Measurements from ENCODE around the gene POLR2B. TPM values are rescaled to one million over a fixed set of nuclear protein-coding genes. Genes with fewer than 3 reads are reported as not detected.

Gene POLR2B
- polyA plus RNA-seq, 1 experiment: 44.6 TPM

DNA sequence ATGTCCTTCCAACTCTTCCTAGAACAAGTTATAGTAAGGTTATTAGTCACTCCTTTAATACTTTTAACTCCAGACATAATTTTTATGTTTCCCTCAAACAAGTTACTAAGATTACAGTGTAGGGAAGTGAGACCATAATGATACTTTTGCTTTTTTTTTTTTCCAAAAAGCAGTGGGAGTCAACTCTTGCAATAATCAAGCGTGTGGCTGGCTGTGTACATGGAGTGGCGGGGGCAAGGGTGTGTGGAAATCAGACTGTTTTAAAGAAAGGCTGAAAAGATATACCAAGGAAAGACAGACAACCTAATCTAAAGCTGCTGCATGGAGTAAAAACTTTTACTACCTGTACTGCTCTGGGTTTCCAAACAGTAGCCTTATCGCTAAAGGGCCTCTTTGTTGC, 5.4 kb upstream of the POLR2B start:
- ChIA-PET CTCF (no interaction called here), POLR2A (no interaction called here)
- H3K4me3 ChIP-seq (ENCODE audit: low read depth, low read length): no peak overlapping the region
- no peak for DNase-seq (ENCODE audit: low read depth)
- no peaks in the 10 kb centered on the region for H3K27me3 ChIP-seq (ENCODE audit: control insufficient read depth, insufficient read depth, low read length)
- TF ChIP-seq, protein P1, sequence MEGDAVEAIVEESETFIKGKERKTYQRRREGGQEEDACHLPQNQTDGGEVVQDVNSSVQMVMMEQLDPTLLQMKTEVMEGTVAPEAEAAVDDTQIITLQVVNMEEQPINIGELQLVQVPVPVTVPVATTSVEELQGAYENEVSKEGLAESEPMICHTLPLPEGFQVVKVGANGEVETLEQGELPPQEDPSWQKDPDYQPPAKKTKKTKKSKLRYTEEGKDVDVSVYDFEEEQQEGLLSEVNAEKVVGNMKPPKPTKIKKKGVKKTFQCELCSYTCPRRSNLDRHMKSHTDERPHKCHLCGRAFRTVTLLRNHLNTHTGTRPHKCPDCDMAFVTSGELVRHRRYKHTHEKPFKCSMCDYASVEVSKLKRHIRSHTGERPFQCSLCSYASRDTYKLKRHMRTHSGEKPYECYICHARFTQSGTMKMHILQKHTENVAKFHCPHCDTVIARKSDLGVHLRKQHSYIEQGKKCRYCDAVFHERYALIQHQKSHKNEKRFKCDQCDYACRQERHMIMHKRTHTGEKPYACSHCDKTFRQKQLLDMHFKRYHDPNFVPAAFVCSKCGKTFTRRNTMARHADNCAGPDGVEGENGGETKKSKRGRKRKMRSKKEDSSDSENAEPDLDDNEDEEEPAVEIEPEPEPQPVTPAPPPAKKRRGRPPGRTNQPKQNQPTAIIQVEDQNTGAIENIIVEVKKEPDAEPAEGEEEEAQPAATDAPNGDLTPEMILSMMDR (IDR thresholded peaks at IDR 0.05; ENCODE audit: insufficient read depth, low read depth, low read length): no peak
- H3K36me3 ChIP-seq (ENCODE audit: control insufficient read depth, insufficient read depth, low read length): peaks cover 6% of the 10 kb centered on the region

DNA sequence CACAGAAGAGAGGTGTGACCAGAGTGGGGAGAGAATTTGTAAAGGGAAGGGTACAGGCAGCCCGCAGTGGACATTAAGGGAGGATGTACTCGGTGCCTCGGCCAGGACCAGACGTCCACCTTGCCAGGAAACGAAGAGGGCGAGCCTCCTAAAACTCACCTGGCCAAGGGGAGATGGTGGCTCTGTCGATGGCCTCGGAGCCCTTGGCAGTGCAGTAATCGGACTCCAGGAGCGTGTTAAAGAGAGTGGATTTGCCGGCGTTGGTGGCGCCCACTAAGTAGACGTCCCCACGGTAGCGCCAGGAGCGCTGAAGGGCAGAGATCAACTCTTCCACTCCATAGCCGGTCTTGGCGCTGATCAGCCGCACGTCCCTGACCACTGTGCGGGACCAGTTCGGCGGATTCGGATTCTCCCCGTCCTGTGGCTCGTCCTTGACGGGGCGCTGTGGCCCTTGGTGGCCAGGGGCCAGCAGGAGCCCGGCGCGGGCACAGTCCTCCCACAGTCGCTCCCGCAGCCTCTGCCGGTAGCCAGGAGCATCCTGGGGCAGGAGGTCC, 2.3 kb upstream of the POLR2B start:
- Histone ChIP-seq H3K36me3 (ENCODE audit: control insufficient read depth, insufficient read depth, low read length) (peaks cover 6% of the 10 kb centered on the region), H3K4me3 (ENCODE audit: low read depth, low read length) (peak overlapping the region; percentile 86), H3K27me3 (ENCODE audit: control insufficient read depth, insufficient read depth, low read length) (no peaks in the 10 kb centered on the region)
- POLR2A ChIA-PET: no interaction called here
- CTCF ChIA-PET: interaction anchor here (2.4 kb wide), 1 partner anchor 14 kb away, joined by 11 read pairs; no protein-coding TSS in a partner anchor
- TF ChIP-seq, protein P1 (IDR thresholded peaks at IDR 0.05; ENCODE audit: insufficient read depth, low read depth, low read length): no peak
- DNase-seq (ENCODE audit: low read depth): no peak

DNA sequence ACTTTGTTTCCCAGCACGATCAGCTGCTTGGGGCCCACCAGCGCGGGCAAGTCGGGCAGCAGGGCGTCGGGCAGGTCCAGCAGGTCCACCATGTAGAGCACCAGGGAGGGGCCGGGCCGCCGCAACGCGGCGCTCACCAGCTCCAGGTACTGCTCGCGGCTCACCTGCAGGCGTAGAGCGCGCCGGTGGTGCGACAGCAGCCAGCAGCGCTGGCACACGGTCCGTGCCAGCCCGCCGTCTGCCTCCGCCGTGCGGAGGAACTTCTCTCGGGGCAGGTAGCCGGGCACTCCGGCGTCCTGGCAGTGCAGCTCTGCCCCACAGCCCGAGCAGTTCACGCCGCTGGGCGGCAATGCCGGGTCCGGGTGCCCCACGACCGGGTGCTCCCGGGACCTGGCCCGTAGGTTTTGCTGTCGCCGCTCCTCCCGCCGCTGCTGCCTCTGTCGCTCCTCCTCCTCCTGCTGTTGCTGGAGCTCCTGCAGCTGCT, 1.8 kb upstream of the POLR2B start:
- Histone ChIP-seq H3K36me3 (ENCODE audit: control insufficient read depth, insufficient read depth, low read length) (peaks cover 6% of the 10 kb centered on the region), H3K27me3 (ENCODE audit: control insufficient read depth, insufficient read depth, low read length) (no peaks in the 10 kb centered on the region), H3K4me3 (ENCODE audit: low read depth, low read length) (peak overlapping the region; percentile 86)
- CTCF ChIA-PET: interaction anchor here (1.6 to 2.4 kb wide), 2 partner anchors 14 to 187 kb away, joined by 7 to 11 read pairs; no protein-coding TSS in a partner anchor
- TF ChIP-seq, protein P1 (IDR thresholded peaks at IDR 0.05; ENCODE audit: insufficient read depth, low read depth, low read length): peak; percentile 24
- no peak for DNase-seq (ENCODE audit: low read depth)
- POLR2A ChIA-PET: no interaction called here

GRCh38 chr4:56977321-56978012, 1.2 kb upstream of the POLR2B start, which contains the start of gene NOA1:
Gene NOA1, minus strand, starts transcription at chr4:56977606. Its CDS starts 21 bp downstream, at chr4:56977585.
- DNase-seq (ENCODE audit: low read depth): peak; percentile 97
- Histone ChIP-seq H3K4me3 (ENCODE audit: low read depth, low read length) (peak within 1 kb of the TSS; percentile 86), H3K27me3 (ENCODE audit: control insufficient read depth, insufficient read depth, low read length) (no peaks in the 10 kb centered on the region), H3K36me3 (ENCODE audit: control insufficient read depth, insufficient read depth, low read length) (peaks cover 5% of the 10 kb centered on the region)
- CTCF ChIA-PET: interaction anchor here (0.8 to 2.4 kb wide), 4 partner anchors 13 to 186 kb away, joined by 3 to 11 read pairs (median 5); no protein-coding TSS in a partner anchor
- POLR2A ChIA-PET: interaction anchor here (0.6 to 1.1 kb wide), 3 partner anchors 29 to 142 kb away, joined by 3 to 4 read pairs (median 3); no protein-coding TSS in a partner anchor
- TF ChIP-seq, protein P1 (IDR thresholded peaks at IDR 0.05; ENCODE audit: insufficient read depth, low read depth, low read length): no peak; the same call in 1 of the 2 replicates

DNA sequence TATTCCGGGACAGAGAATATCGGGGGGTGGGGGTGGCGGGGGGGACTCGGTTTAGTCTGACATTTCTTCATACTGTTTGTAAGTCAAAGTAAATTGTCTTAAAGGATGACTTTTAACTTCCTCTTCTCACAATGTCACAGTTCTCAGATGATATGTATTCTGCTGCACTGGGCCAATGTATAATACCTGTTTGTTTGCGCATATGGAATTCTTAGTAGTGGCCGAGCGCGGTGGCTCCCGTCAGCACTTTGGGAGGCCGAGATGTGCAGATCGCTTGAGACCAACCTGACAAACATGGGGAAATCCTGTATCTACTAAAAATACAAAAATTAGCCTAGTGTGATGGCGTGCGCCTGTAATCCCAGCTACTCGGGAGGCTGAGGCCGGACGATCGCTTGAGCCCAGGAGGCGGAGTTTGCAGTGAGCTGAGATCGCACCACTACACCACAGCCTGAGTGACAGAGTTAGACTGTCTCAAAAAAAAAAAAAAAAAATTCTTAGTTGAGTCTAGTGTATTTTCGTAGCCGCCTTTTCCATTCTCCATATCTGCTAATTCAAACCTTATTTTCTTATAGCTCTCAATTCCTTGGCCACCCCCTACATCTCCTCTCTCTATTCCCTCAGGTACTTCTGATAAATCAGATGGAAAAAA, 851 bp downstream of the POLR2B start:
- peak overlapping the region; percentile 86 for H3K4me3 ChIP-seq (ENCODE audit: low read depth, low read length)
- no peak for DNase-seq (ENCODE audit: low read depth)
- ChIA-PET POLR2A (interaction anchor here (0.5 to 0.6 kb wide), 2 partner anchors 45 to 72 kb away, joined by 6 to 15 read pairs; partner anchors contain the start of gene REST), CTCF (interaction anchor here (0.5 to 1.1 kb wide), 4 partner anchors 10 to 1755 kb away, joined by 3 read pairs; no protein-coding TSS in a partner anchor)
- TF ChIP-seq, protein P1 (IDR thresholded peaks at IDR 0.05; ENCODE audit: insufficient read depth, low read depth, low read length): no peak
- no peaks in the 10 kb centered on the region for H3K36me3 ChIP-seq (ENCODE audit: control insufficient read depth, insufficient read depth, low read length)
- no peaks in the 10 kb centered on the region for H3K27me3 ChIP-seq (ENCODE audit: control insufficient read depth, insufficient read depth, low read length)

Measured in BJ (cell line).